H9 (cell line): ENCODE data around the gene FANCC. TPM values are rescaled to one million over a fixed set of nuclear protein-coding genes. Genes with fewer than 3 reads are reported as not detected.

ENCODE experiments used
- DNase-seq: peaks from one replicate; pipeline ENCODE4 v3.0.0-alpha.2; 2017
- H2AFZ ChIP-seq: one replicate; pipeline ENCODE4 v1.6.1; 2013; ENCODE audit warnings: mild to moderate bottlenecking, low read length, control low read depth, moderate library complexity
- H2AK5ac ChIP-seq: 2 replicates; pipeline ENCODE4 v1.6.1; 2013; ENCODE audit warnings: low read length, control low read depth, mixed read lengths; ENCODE audit not compliant: insufficient read length
- H2BK120ac ChIP-seq: one replicate; pipeline ENCODE4 v1.6.1; 2013; ENCODE audit warnings: low read depth, mild to moderate bottlenecking, low read length, control low read depth, inconsistent platforms; ENCODE audit not compliant: poor library complexity, severe bottlenecking
- H2BK12ac ChIP-seq: 2 replicates; pipeline ENCODE4 v1.6.1; 2013; ENCODE audit warnings: low read length, control low read depth, mixed read lengths, low read depth; ENCODE audit not compliant: insufficient read length
- H2BK15ac ChIP-seq: 2 replicates; pipeline ENCODE4 v1.6.1; 2013; ENCODE audit warnings: low read depth, low read length, control low read depth
- H2BK20ac ChIP-seq: one replicate; pipeline ENCODE4 v1.6.1; 2013; ENCODE audit warnings: low read depth, mild to moderate bottlenecking, low read length, control low read depth, inconsistent platforms; ENCODE audit not compliant: poor library complexity, severe bottlenecking
- H2BK5ac ChIP-seq: 2 replicates; pipeline ENCODE4 v1.6.1; 2013; ENCODE audit warnings: low read length, control low read depth, mixed read lengths; ENCODE audit not compliant: insufficient read length
- H3K14ac ChIP-seq: 2 replicates; pipeline ENCODE4 v1.6.1; 2013; ENCODE audit warnings: low read length, control low read depth; ENCODE audit not compliant: insufficient read depth
- H3K18ac ChIP-seq: 2 replicates; pipeline ENCODE4 v1.6.1; 2013; ENCODE audit warnings: low read depth, mild to moderate bottlenecking, mixed read lengths, low read length, control low read depth; ENCODE audit not compliant: insufficient read length
- H3K23ac ChIP-seq: 2 replicates; pipeline ENCODE4 v1.6.1; 2013; ENCODE audit warnings: low read length, control low read depth, mixed read lengths, low read depth; ENCODE audit not compliant: insufficient read length
- H3K23me2 ChIP-seq: 2 replicates; pipeline ENCODE4 v1.6.1; 2013; ENCODE audit warnings: low read depth, mild to moderate bottlenecking, mixed read lengths, low read length, control low read depth; ENCODE audit not compliant: insufficient read length, poor library complexity, severe bottlenecking
- H3K27ac ChIP-seq: 2 replicates; pipeline ENCODE4 v1.5.1; 2013; ENCODE audit warnings: low read length, control low read depth, mixed read lengths, low read depth; ENCODE audit not compliant: insufficient read length
- H3K27me3 ChIP-seq: 2 replicates; pipeline ENCODE4 v1.6.1; 2013; ENCODE audit warnings: low read length, control low read depth, inconsistent platforms; ENCODE audit not compliant: insufficient read depth
- H3K4ac ChIP-seq: 2 replicates; pipeline ENCODE4 v1.6.1; 2013; ENCODE audit warnings: low read depth, mild to moderate bottlenecking, control low read depth, inconsistent platforms, low read length, moderate library complexity
- H3K4me1 ChIP-seq: 2 replicates; pipeline ENCODE4 v1.6.1; 2013; ENCODE audit warnings: low read length, control low read depth, inconsistent platforms; ENCODE audit not compliant: insufficient read depth
- H3K4me2 ChIP-seq: 2 replicates; pipeline ENCODE4 v1.6.1; 2013; ENCODE audit warnings: low read length, control low read depth, mixed read lengths; ENCODE audit not compliant: insufficient read length, insufficient read depth
- H3K56ac ChIP-seq: 2 replicates; pipeline ENCODE4 v1.6.1; 2013; ENCODE audit warnings: low read depth, mild to moderate bottlenecking, mixed read lengths, low read length, control low read depth; ENCODE audit not compliant: insufficient read length
- H3K79me1 ChIP-seq: 2 replicates; pipeline ENCODE4 v1.6.1; 2013; ENCODE audit warnings: low read depth, mild to moderate bottlenecking, moderate library complexity, low read length, control low read depth, inconsistent platforms; ENCODE audit not compliant: insufficient read depth, poor library complexity, severe bottlenecking
- H3K79me2 ChIP-seq: 2 replicates; pipeline ENCODE4 v1.6.1; 2013; ENCODE audit warnings: low read length, control low read depth, inconsistent platforms; ENCODE audit not compliant: insufficient read depth
- H3K9ac ChIP-seq: 2 replicates; pipeline ENCODE4 v1.6.1; 2013; ENCODE audit warnings: low read length, control low read depth, mixed read lengths; ENCODE audit not compliant: insufficient read length; ENCODE audit errors: extremely low read depth
- H3K9me3 ChIP-seq: one replicate; pipeline ENCODE4 v1.6.1; 2013; ENCODE audit warnings: low read depth, low read length, inconsistent platforms; ENCODE audit not compliant: control insufficient read depth
- H3T11ph ChIP-seq: one replicate; pipeline ENCODE4 v1.6.1; 2013; ENCODE audit warnings: mild to moderate bottlenecking, low read length, control low read depth, inconsistent platforms
- H4K20me1 ChIP-seq: one replicate; pipeline ENCODE4 v1.6.1; 2013; ENCODE audit not compliant: control insufficient read depth, insufficient read length, insufficient read depth
- H4K5ac ChIP-seq: 2 replicates; pipeline ENCODE4 v1.6.1; 2013; ENCODE audit warnings: low read depth, mild to moderate bottlenecking, mixed read lengths, low read length, control low read depth; ENCODE audit not compliant: insufficient read length
- H4K8ac ChIP-seq: replicated peaks from 2 replicates; pipeline ENCODE4 v1.6.1; 2013; ENCODE audit warnings: low read length, control low read depth, mixed read lengths, low read depth; ENCODE audit not compliant: insufficient read length
- H4K91ac ChIP-seq: 2 replicates; pipeline ENCODE4 v1.6.1; 2013; ENCODE audit warnings: low read depth, mild to moderate bottlenecking, moderate library complexity, mixed read lengths, low read length, control low read depth; ENCODE audit not compliant: insufficient read length
- H3K27ac Mint-ChIP-seq, 3 experiments: 2 replicates in 2 of 3; 3 replicates in 1 of 3; pipeline ENCODE4 v1.8.0; 2020 to 2021; ENCODE audit warnings: mixed read lengths in 3 of 3, mild to moderate bottlenecking in 1 of 3, moderate library complexity in 1 of 3
- H3K27me3 Mint-ChIP-seq: 2 replicates; pipeline ENCODE4 v1.8.0; 2021; ENCODE audit warnings: low read depth, mild to moderate bottlenecking, moderate library complexity, mixed read lengths
- H3K36me3 Mint-ChIP-seq, 3 experiments: 2 replicates in 2 of 3; 3 replicates in 1 of 3; pipeline ENCODE4 v1.8.0; 2020 to 2021; ENCODE audit warnings: low read depth in 3 of 3, mixed read lengths in 3 of 3; ENCODE audit not compliant: insufficient read depth in 1 of 3
- H3K4me1 Mint-ChIP-seq, 2 experiments: 2 replicates each; pipeline ENCODE4 v1.8.0; 2020; ENCODE audit warnings: mixed read lengths in 2 of 2
- H3K4me3 Mint-ChIP-seq, 2 experiments: 2 replicates in 1 of 2; 3 replicates in 1 of 2; pipeline ENCODE4 v1.8.0; 2020 to 2021; ENCODE audit warnings: mild to moderate bottlenecking in 2 of 2, mixed read lengths in 2 of 2, moderate library complexity in 1 of 2
- H3K9me3 Mint-ChIP-seq, 2 experiments: 2 replicates in 1 of 2; 3 replicates in 1 of 2; pipeline ENCODE4 v1.8.0; 2020; ENCODE audit warnings: mild to moderate bottlenecking in 2 of 2, mixed read lengths in 2 of 2, moderate library complexity in 1 of 2
- CTCF ChIP-seq: fragments of 200-600 bp; sonication (generic); conservative IDR thresholded peaks from 3 replicates; pipeline ENCODE4 v1.8.0; 2021; ENCODE audit warnings: antibody characterized with exemption, mild to moderate bottlenecking
- WGBS: extraction: QIAGEN DNeasy Blood & Tissue Kit; methylation state at CpG from one replicate; pipeline ENCODE4 v1.1.7; 2013; ENCODE audit warnings: missing lambda C conversion rate, low lambda C conversion rate, mixed read lengths; ENCODE audit not compliant: insufficient read length; ENCODE audit errors: extremely low coverage; 5-methylcytosine and 5-hydroxymethylcytosine counted together
- total RNA-seq: library from RNA; stranded (reverse); gene quantifications from 2 replicates; pipeline ENCODE4 v1.2.1, GENCODE V29; 2021

FANCC gene
- total RNA-seq, 1 experiment from 2014 or later = 14.6 TPM

DNA sequence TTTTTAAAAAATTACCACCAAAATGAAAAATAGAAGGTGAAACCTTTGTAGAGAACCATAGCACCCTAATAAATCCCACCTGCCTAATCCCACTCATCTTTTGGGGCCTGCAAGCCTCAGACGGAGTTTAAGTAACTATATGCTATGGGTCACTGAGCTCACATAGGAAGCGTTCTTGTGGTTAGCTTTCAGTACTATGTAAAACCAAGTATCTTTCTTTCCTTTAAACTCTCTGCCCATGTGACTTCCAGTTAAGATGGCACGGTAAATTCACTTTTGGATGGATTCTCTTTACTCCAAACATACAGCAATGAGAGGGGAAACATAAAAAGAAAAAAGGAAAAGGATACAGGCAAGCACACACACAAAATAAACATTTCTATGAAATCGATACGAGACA, 50.9 kb downstream of the FANCC start:
- no peak for DNase-seq
- no peak overlapping the region for H2BK12ac ChIP-seq
- TF ChIP-seq CTCF = no peak
- H3K9ac ChIP-seq = no peak overlapping the region
- no peak overlapping the region for H3K56ac ChIP-seq
- no peak overlapping the region for H3K4me3 Mint-ChIP-seq
- peaks cover 0 to 4% of the 10 kb centered on the region in 2 experiments; a peak in 1 of 5 replicates for H3K9me3 Mint-ChIP-seq
- H3K27ac Mint-ChIP-seq = no peak overlapping the region
- no peaks in the 10 kb centered on the region for H3K79me2 ChIP-seq
- no peak overlapping the region for H2BK120ac ChIP-seq
- H3K4ac ChIP-seq = no peak overlapping the region
- H3K18ac ChIP-seq = no peak overlapping the region
- H2AK5ac ChIP-seq = no peak overlapping the region
- H3K36me3 Mint-ChIP-seq = peaks cover 3 to 5% (median 4%) of the 10 kb centered on the region in 3 experiments; a peak in 4 of 7 replicates
- no peak overlapping the region for H3K27ac ChIP-seq
- H4K8ac ChIP-seq = no peak overlapping the region
- H3K4me2 ChIP-seq = no peak overlapping the region
- H3T11ph ChIP-seq = no peak overlapping the region
- H4K20me1 ChIP-seq = no peaks in the 10 kb centered on the region
- no peak overlapping the region for H2AFZ ChIP-seq
- H2BK15ac ChIP-seq = no peak overlapping the region
- H3K4me1 ChIP-seq = no peaks in the 10 kb centered on the region
- H4K91ac ChIP-seq = no peak overlapping the region
- no peaks in the 10 kb centered on the region for H3K23me2 ChIP-seq
- H3K27me3 ChIP-seq = no peaks in the 10 kb centered on the region
- H3K79me1 ChIP-seq = no peaks in the 10 kb centered on the region
- H2BK20ac ChIP-seq = no peak overlapping the region
- H3K23ac ChIP-seq = no peak overlapping the region
- peaks cover 18 to 22% of the 10 kb centered on the region in 2 experiments for H3K4me1 Mint-ChIP-seq
- no peak overlapping the region for H2BK5ac ChIP-seq
- H3K27me3 Mint-ChIP-seq = no peaks in the 10 kb centered on the region
- no peaks in the 10 kb centered on the region for H3K9me3 ChIP-seq
- WGBS = no CpG with 5 or more reads among the region's 5 CpGs
- H4K5ac ChIP-seq = no peak overlapping the region
- H3K14ac ChIP-seq = no peak overlapping the region
